Small intestine (tissue), 7 donors: ENCODE data around the gene CITED2. TPM values are rescaled to one million over a fixed set of nuclear protein-coding genes. Genes with fewer than 3 reads are reported as not detected.

Experiments
- DNase-seq, 2 donors: peaks; one replicate each; pipeline versions ENCODE4 v3.0.0 to v3.0.0-alpha.2; 2013
- FAIRE-seq: peaks from 2 replicates; lab custom pipeline; 2012; peaks lifted over from hg19 to GRCh38; lab: Jason Lieb, UNC
- H3K27ac ChIP-seq, 3 donors: one replicate each; pipeline ENCODE4 v1.5.1; 2013; ENCODE audit warnings: low read length in 2 of 3, mild to moderate bottlenecking in 2 of 3, control low read depth in 1 of 3, inconsistent platforms in 1 of 3, low read depth in 1 of 3, moderate library complexity in 1 of 3
- H3K27me3 ChIP-seq, 3 donors: one replicate each; pipeline ENCODE4 v1.6.1; 2013; ENCODE audit warnings: low read length in 3 of 3, inconsistent platforms in 1 of 3; ENCODE audit not compliant: control insufficient read depth in 3 of 3, insufficient read depth in 3 of 3
- H3K36me3 ChIP-seq, 3 donors: one replicate each; pipeline ENCODE4 v1.6.1; 2013; ENCODE audit warnings: low read length in 3 of 3, inconsistent platforms in 1 of 3, low read depth in 1 of 3, mild to moderate bottlenecking in 1 of 3, moderate library complexity in 1 of 3; ENCODE audit not compliant: control insufficient read depth in 3 of 3, insufficient read depth in 2 of 3
- H3K4me1 ChIP-seq, 3 donors: one replicate each; pipeline ENCODE4 v1.6.1; 2013; ENCODE audit warnings: low read length in 2 of 3, inconsistent platforms in 1 of 3, low read depth in 1 of 3, mild to moderate bottlenecking in 1 of 3, moderate library complexity in 1 of 3; ENCODE audit not compliant: control insufficient read depth in 3 of 3, insufficient read depth in 2 of 3
- H3K4me3 ChIP-seq, 3 donors: one replicate each; pipeline ENCODE4 v1.5.1; 2013; ENCODE audit warnings: low read length in 3 of 3, control low read depth in 1 of 3, inconsistent platforms in 1 of 3, low read depth in 1 of 3, mild to moderate bottlenecking in 1 of 3, moderate library complexity in 1 of 3
- H3K9me3 ChIP-seq, 2 donors: one replicate each; pipeline ENCODE4 v1.6.1; 2013; ENCODE audit warnings: low read depth in 1 of 2, low read length in 1 of 2; ENCODE audit not compliant: control insufficient read depth in 2 of 2, insufficient read depth in 1 of 2
- WGBS, 3 donors: extraction: QIAGEN DNeasy Blood & Tissue Kit; methylation state at CpG; one replicate each; pipeline ENCODE4 v1.1.7; 2013; 5-methylcytosine and 5-hydroxymethylcytosine counted together
- polyA plus RNA-seq, 4 donors: library from polyadenylated mRNA; stranded (reverse) in 3 of 4; unstranded in 1 of 4; fragments of 200-250 nt in 3 of 4; fragments of 120-200 nt in 1 of 4; gene quantifications; one replicate each; pipeline versions ENCODE4 v1.2.1 to v1.2.3, GENCODE V29; 2013
- donor health status: healthy with polysubstance abuse.
- donor health status: control.
- donor health status: control.
- donor health status: Bipolar disorder and iron deficiency.
- donor health status: healthy.

The CITED2 gene
- polyA plus RNA-seq, 4 donors: 21.1 to 105 (median 31.5) TPM

DNA sequence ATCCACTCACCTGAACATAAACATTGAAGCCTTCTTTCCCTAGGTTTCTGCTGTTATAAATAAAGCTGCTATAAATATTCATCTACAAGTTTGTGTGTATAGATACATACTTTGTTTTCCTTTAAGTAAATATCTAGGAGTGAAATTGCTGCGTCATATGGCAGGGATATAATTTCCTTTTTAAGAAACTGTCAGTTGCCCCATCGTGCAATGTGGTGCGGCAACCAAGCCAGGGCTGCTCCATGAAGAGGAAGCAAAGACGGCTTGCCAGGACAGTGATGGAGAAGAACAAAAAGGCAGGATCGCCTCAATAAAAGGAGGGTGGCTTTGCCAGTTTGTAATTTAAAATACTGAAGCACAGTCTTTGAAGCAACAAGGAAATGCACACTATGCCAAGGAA lies 36.6 kb downstream of the CITED2 start:
- Histone ChIP-seq H3K36me3 (no peaks in the 10 kb centered on the region), H3K27me3 (no peaks in the 10 kb centered on the region), H3K4me3 (no peak overlapping the region), H3K27ac (no peak overlapping the region), H3K9me3 (peaks cover 0 to under 1% of the 10 kb centered on the region in 2 donors), H3K4me1 (peaks cover 0 to 5% (median 2%) of the 10 kb centered on the region in 3 donors)
- no peak for FAIRE-seq
- WGBS, 3 donors: 41 to 71% (median 69%) methylated on average over 5 of the region's 5 CpGs
- DNase-seq: no peak

DNA sequence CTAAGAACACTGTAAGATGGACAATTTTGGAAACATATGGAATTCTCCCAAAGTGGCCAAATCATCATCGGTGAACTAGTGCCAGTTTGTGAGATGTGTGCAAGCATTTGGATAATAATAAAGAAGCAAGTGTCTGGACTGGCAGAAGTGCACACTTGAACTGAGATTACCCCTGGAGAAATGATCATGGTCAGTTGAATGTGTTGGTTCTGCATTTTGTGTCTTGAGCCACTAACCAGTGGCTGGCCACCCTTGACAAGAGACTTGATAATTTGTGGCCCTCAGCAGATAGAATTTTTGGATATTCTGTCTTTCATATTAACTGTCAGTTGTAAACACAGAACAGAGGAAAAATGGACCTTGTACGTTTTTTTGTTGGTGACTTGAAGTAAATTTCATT lies 37.4 kb downstream of the CITED2 start:
- Histone ChIP-seq H3K4me1 (peaks cover 0 to 5% (median 2%) of the 10 kb centered on the region in 3 donors), H3K4me3 (no peak overlapping the region), H3K27ac (no peak overlapping the region), H3K9me3 (no peaks in the 10 kb centered on the region), H3K36me3 (no peaks in the 10 kb centered on the region), H3K27me3 (no peaks in the 10 kb centered on the region)
- FAIRE-seq: no peak
- no peak for DNase-seq
- WGBS, 3 donors: 51 to 73% (median 64%) methylated on average over 2 of the region's 2 CpGs

DNA sequence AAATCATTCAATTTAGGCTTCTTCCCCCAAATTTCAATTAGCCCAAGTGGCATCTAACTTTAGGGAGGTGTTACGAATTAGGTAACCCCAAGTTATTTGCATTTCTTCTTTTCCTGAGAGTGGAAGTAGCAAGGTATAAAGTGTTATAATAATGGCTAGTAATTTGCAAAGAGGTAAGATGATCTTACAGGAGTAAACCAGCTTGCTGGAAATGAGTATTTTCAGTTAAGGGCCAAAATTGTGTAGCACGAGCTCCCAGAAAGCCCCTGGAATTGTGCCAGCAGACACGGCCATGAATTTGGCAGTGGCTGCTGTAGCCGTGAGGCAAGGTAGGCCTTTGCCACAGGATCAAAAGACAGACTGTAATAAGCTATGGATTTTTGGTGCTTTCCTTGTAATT lies 38.0 kb downstream of the CITED2 start:
- FAIRE-seq (no peak), DNase-seq (no peak)
- Histone ChIP-seq H3K27ac (no peak overlapping the region), H3K4me3 (no peak overlapping the region), H3K36me3 (no peaks in the 10 kb centered on the region), H3K4me1 (peaks cover 0 to 5% (median 2%) of the 10 kb centered on the region in 3 donors), H3K9me3 (no peaks in the 10 kb centered on the region), H3K27me3 (no peaks in the 10 kb centered on the region)
- 32 to 40% (median 39%) methylated on average over 4 of the region's 4 CpGs for WGBS, 3 donors

DNA sequence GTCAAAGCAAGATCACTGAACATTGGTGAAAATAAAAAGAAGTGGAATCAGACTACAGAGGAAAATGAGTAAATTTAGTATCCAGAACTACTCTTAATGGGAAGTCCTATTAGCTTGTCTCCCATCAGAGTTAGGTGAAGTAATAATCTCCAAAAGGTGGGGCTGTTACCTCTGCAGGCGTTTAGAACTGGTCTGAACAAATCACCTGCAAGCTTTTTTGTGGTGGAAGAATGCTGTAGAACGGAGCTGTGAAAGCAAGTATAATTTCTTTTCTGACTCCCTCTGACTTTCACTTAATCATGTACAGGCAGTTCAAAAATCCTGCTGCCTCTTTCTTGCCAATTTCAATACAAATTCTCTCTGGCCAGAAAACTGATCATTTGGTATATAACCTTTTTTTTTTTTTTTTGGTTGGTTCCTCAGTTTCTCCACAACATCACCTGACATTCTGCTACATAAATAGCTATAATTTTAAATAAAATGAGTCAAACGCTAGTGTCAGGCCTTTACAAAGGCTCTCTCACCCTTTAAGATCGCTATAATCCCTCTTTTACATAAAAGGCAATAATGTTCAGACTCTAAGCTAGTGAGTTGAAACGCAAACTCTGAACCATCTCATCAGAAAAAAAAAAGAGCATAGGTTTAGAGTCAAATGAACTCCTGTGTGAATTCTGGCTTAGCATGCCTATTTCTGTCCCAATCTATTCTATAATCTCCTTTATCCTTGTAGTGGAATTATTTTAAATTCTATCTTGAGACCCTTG lies 38.8 kb downstream of the CITED2 start:
- DNase-seq: no peak
- H3K4me1 ChIP-seq: peaks cover 0 to 5% (median 2%) of the 10 kb centered on the region in 3 donors
- H3K9me3 ChIP-seq: no peaks in the 10 kb centered on the region
- H3K27ac ChIP-seq: peak overlapping the region in 1 of 3 donors; percentile 67
- no peaks in the 10 kb centered on the region for H3K27me3 ChIP-seq
- no peak for FAIRE-seq
- H3K4me3 ChIP-seq: no peak overlapping the region
- H3K36me3 ChIP-seq: no peaks in the 10 kb centered on the region
- WGBS, 3 donors: 88 to 94% (median 91%) methylated on average over 5 of the region's 5 CpGs

DNA sequence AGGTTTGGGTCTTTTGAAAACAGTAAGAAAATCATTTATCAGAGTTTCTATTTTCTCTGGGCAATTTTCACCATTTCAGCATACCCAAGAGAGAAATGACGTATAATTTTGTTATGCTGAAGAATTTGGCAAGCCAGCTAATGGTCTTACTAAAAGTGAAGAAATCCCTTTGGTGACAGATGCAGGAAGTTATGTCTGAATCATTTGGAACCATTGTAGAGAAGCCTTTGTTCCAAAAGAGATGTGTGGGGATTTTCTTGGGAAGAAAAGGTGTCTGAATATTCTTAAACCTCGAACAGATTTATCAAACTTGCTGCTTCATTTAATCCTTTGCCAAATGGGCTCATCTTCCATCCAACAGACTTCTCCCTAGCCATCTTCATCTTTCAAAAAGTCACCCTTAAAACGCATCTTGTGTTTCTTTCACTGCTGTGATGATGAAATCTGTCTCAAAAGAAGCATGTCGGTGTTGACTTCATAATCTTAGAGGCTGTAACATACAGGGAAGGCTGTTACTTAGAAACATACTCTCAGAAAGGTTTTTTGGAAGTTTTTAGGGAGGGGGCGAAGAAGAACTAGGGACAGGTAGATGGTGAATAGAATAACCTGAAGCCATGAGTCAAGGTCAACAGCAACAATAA lies 39.5 kb downstream of the CITED2 start:
- Histone ChIP-seq H3K36me3 (no peaks in the 10 kb centered on the region), H3K4me1 (peaks cover 0 to 5% (median 2%) of the 10 kb centered on the region in 3 donors), H3K27ac (peak overlapping the region in 1 of 3 donors; percentile 67), H3K9me3 (no peaks in the 10 kb centered on the region), H3K27me3 (no peaks in the 10 kb centered on the region), H3K4me3 (no peak overlapping the region)
- FAIRE-seq (no peak), DNase-seq (no peak)
- WGBS, 3 donors: 73 to 84% (median 82%) methylated on average over 5 of the region's 5 CpGs

DNA sequence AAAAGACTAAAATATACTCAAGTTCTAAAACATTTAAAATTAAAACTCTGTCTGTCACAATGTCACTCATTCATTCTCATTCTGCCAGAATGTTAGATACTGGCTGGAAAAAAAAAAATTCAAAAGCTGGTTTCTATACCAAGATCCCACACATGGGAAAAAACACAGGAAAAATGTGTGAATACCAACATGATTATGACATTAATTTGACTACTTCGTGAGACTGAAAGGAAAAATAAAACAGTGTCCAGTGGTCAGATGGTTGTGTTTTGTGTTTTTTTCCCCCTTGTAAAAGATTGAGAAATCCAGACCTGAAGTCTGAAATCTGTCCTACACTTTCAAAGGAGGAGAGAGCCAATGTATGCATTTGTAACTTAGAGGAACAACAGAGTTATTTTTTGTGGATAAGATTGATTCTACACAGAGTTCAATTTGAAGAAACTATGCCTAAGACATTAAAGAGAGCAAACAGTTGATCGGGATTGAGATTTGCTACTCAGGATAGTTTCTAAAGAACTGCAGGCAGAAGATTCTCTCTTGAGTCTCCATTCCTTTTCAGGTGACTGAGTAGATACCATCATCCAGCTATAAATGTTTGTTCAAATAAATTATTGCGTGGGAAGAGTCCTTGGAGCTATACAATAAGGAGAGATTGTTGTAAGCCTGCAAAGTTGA lies 43.5 kb downstream of the CITED2 start:
- Histone ChIP-seq H3K4me1 (no peaks in the 10 kb centered on the region), H3K27ac (no peak overlapping the region), H3K36me3 (no peaks in the 10 kb centered on the region), H3K27me3 (no peaks in the 10 kb centered on the region), H3K9me3 (no peaks in the 10 kb centered on the region), H3K4me3 (no peak overlapping the region)
- no peak for FAIRE-seq
- WGBS, 3 donors: 61 to 68% (median 66%) methylated on average over 3 of the region's 3 CpGs
- DNase-seq: no peak

DNA sequence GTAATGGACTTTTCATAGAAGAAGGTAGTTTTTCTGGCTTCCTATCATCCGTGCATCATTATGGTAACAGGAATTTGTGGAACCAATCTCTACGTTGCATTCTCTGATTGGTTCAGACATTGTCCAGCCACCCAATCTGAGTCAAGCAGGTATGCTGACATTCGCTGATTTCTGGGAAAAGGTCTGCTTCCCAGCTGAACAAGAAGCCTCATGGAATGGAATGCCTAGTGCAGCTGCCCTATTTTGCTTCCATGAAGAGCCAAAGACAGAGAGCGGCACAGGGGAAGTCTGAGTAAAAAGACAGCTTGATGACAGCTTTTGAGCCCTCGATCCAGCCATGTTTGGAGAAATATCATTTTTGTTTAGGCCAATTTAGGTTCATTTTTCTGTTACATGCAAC lies 44.1 kb downstream of the CITED2 start:
- FAIRE-seq (no peak), DNase-seq (no peak)
- no peaks in the 10 kb centered on the region for H3K9me3 ChIP-seq
- H3K27me3 ChIP-seq: no peaks in the 10 kb centered on the region
- 87 to 94% (median 90%) methylated on average over 5 of the region's 5 CpGs for WGBS, 3 donors
- no peak overlapping the region for H3K27ac ChIP-seq
- no peaks in the 10 kb centered on the region for H3K4me1 ChIP-seq
- no peak overlapping the region for H3K4me3 ChIP-seq
- no peaks in the 10 kb centered on the region for H3K36me3 ChIP-seq

DNA sequence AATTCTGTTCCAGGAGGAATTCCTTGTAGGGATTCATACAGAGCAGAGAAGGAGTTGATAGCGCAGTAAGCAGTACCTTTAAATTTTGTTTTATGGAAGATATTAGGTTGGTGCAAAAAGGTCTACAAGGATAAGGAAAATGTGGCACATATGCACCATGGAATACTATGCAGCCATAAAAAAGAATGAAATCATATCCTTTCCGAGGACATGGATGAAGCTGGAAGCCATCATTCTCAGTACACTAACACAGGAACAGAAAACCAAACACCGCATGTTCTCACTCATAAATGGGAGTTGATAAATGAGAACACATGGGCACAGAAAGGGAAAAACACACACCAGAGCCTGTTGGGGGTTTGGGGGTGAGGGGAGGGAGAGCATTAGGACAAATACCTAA lies 45.2 kb downstream of the CITED2 start:
- no peak overlapping the region for H3K27ac ChIP-seq
- no peak for FAIRE-seq
- no peaks in the 10 kb centered on the region for H3K4me1 ChIP-seq
- no peaks in the 10 kb centered on the region for H3K36me3 ChIP-seq
- no peaks in the 10 kb centered on the region for H3K9me3 ChIP-seq
- no peak overlapping the region for H3K4me3 ChIP-seq
- 92 to 96% (median 94%) methylated on average over 3 of the region's 3 CpGs for WGBS, 3 donors
- no peak for DNase-seq
- no peaks in the 10 kb centered on the region for H3K27me3 ChIP-seq
